ENCODE measurements around the gene DMAC2. TPM values are rescaled to one million over a fixed set of nuclear protein-coding genes. Genes with fewer than 3 reads are reported as not detected.

DMAC2 gene
- total and polyA plus RNA-seq, 2 of the 13 experiments (the other 11 are each of a cell fraction or from before 2014, with no cell fraction given) = 39.0 to 66.0 TPM

DNA sequence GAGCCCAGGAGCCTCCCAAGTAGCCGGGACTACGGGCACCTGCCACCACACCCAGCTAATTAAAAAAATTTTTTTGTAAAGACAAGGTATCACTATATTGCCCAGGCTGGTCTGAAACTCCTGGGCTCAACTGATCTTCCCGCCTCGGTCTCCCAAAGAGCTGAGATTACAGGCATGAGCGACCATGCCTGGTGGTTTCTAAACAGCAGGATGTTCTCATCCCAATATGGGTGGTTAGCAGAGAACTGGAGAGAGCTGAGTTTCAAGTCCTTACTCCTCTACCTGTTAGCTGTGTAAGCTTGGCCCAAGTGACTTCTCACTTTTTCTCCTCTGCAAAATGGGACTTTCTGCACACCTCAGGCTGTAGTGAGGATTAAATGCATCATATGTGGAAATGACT lies 55.4 kb downstream of the DMAC2 start:
- in situ Hi-C loops (cut with HindIII; ENCODE audit: extremely low pct_ligation_motif_present, low pct_unique_long_range_greater_than_20kb) (no loop called here), intact Hi-C loops (cut with micrococcal nuclease; ENCODE audit: unreplicated experiment) (no loop called here)
- no peak overlapping the region for H3K9ac ChIP-seq (ENCODE audit: insufficient read depth, low read depth, low read length)
- no TSS peak for BruUV-seq (replicated peaks)
- no peaks in the 10 kb centered on the region for H4K20me1 ChIP-seq (ENCODE audit: insufficient read depth, low read length)
- no peak overlapping the region for H2AFZ ChIP-seq (ENCODE audit: low read length)
- H3K9me3 ChIP-seq (ENCODE audit: low read length) = no peaks in the 10 kb centered on the region
- H3K4me2 ChIP-seq (ENCODE audit: low read depth, low read length) = no peak overlapping the region
- no peak for ATAC-seq
- no peak for TF ChIP-seq ELF1 (CRISPR knock-in tag; IDR thresholded peaks at IDR 0.05)
- TF ChIP-seq ZNF639 (CRISPR knock-in tag; conservative IDR thresholded peaks at IDR 0.05) = no peak
- TF ChIP-seq RAD51 (IDR thresholded peaks at IDR 0.05; ENCODE audit: borderline replicate concordance) = no peak
- TF ChIP-seq, protein P1, sequence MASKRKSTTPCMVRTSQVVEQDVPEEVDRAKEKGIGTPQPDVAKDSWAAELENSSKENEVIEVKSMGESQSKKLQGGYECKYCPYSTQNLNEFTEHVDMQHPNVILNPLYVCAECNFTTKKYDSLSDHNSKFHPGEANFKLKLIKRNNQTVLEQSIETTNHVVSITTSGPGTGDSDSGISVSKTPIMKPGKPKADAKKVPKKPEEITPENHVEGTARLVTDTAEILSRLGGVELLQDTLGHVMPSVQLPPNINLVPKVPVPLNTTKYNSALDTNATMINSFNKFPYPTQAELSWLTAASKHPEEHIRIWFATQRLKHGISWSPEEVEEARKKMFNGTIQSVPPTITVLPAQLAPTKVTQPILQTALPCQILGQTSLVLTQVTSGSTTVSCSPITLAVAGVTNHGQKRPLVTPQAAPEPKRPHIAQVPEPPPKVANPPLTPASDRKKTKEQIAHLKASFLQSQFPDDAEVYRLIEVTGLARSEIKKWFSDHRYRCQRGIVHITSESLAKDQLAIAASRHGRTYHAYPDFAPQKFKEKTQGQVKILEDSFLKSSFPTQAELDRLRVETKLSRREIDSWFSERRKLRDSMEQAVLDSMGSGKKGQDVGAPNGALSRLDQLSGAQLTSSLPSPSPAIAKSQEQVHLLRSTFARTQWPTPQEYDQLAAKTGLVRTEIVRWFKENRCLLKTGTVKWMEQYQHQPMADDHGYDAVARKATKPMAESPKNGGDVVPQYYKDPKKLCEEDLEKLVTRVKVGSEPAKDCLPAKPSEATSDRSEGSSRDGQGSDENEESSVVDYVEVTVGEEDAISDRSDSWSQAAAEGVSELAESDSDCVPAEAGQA (IDR thresholded peaks at IDR 0.05; ENCODE audit: low read depth) = no peak
- TF ChIP-seq, protein P1 (CRISPR knock-in tag; IDR thresholded peaks at IDR 0.05; ENCODE audit: borderline replicate concordance) = no peak
- no peak for TF ChIP-seq ZBTB14 (CRISPR knock-in tag; IDR thresholded peaks at IDR 0.05)
- TF ChIP-seq JUN (CRISPR knock-in tag; IDR thresholded peaks at IDR 0.05) = no peak
- no peak for TF ChIP-seq ZNF17 (CRISPR knock-in tag; IDR thresholded peaks at IDR 0.05)
- no peak for TF ChIP-seq NFAT5 (CRISPR knock-in tag; IDR thresholded peaks at IDR 0.05)
- TF ChIP-seq, protein P2, sequence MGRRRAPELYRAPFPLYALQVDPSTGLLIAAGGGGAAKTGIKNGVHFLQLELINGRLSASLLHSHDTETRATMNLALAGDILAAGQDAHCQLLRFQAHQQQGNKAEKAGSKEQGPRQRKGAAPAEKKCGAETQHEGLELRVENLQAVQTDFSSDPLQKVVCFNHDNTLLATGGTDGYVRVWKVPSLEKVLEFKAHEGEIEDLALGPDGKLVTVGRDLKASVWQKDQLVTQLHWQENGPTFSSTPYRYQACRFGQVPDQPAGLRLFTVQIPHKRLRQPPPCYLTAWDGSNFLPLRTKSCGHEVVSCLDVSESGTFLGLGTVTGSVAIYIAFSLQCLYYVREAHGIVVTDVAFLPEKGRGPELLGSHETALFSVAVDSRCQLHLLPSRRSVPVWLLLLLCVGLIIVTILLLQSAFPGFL (CRISPR knock-in tag; IDR thresholded peaks at IDR 0.05) = no peak
- ChIA-PET POLR2A (no interaction called here), CTCF (ENCODE audit: low intra/inter-chr PET ratio, low total read pairs) (no interaction called here)
- no peak overlapping the region for H3K4me3 ChIP-seq (replicated peaks in 1 of 3; ENCODE audit: insufficient read depth in 1 of 3, low read depth in 2 of 3, low read length in 3 of 3)
- peaks cover 7 to 11% of the 10 kb centered on the region in 2 experiments; a peak in 2 of 5 replicates for H3K36me3 ChIP-seq (replicated peaks in 1 of 2; ENCODE audit: control insufficient read depth in 1 of 2, insufficient read depth in 2 of 2, low read length in 2 of 2)
- no peak for FAIRE-seq
- peaks cover 9% of the 10 kb centered on the region; the same call in 1 of the 2 replicates for H3K4me1 ChIP-seq (ENCODE audit: insufficient read depth, low read length)
- no peak for DNase-seq (ENCODE audit: low spot score)
- 100% methylated on average over 4 of the region's 5 CpGs for WGBS (ENCODE audit: low lambda C conversion rate)
- no peaks in the 10 kb centered on the region for H3K79me2 ChIP-seq (ENCODE audit: insufficient read depth, low read length)
- no peak overlapping the region for H3K27ac ChIP-seq (ENCODE audit: extremely low read length, insufficient read depth, low read length)
- no peaks in the 10 kb centered on the region for H3K27me3 ChIP-seq (ENCODE audit: control insufficient read depth in 1 of 2, insufficient read depth in 2 of 2, low read length in 2 of 2)

All from HepG2 (cell line).